ENCODE measurements around the gene OR2T34. TPM values are rescaled to one million over a fixed set of nuclear protein-coding genes. Genes with fewer than 3 reads are reported as not detected.
"Not testable (repeated sequence)": the region's sequence is repeated elsewhere in the genome, so short reads cannot be mapped to it uniquely, and the experiment has no call there.

The OR2T34 gene
- total RNA-seq, 2 experiments from 2014 or later: not detected

DNA sequence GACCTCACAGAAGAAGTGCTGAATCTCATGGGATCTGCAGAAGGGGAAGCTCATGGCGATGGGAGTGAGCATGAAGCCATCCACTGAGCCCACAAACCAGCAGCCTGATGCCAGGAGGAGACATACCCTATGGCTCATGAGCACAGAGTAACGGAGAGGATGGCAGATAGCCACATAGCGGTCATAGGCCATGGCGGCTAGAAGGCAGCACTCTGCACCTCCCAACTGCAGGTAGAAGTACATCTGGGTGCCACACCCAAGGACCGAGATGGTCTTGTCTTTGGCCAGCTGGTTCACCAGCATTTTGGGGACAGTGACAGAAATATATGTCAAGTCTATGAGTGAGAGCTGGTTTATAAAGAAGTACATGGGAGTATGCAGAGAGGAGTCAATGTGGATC lies 18.7 kb upstream of the OR2T34 start:
- no peaks in the 10 kb centered on the region for H3K36me3 Mint-ChIP-seq (ENCODE audit: low read depth)
- H3K4me3 Mint-ChIP-seq: no peak overlapping the region
- H3K4me1 Mint-ChIP-seq: peaks cover 6% of the 10 kb centered on the region
- no peak for ATAC-seq
- DNase-seq: no peak
- POLR2A ChIA-PET: no interaction called here
- intact Hi-C loops (cut with DNase I, micrococcal nuclease): no loop called here
- CTCF ChIA-PET: no interaction called here
- no peaks in the 10 kb centered on the region for H3K9me3 Mint-ChIP-seq (ENCODE audit: low read depth)
- no peaks in the 10 kb centered on the region for H3K27me3 Mint-ChIP-seq
- no peak overlapping the region for H3K27ac Mint-ChIP-seq

DNA sequence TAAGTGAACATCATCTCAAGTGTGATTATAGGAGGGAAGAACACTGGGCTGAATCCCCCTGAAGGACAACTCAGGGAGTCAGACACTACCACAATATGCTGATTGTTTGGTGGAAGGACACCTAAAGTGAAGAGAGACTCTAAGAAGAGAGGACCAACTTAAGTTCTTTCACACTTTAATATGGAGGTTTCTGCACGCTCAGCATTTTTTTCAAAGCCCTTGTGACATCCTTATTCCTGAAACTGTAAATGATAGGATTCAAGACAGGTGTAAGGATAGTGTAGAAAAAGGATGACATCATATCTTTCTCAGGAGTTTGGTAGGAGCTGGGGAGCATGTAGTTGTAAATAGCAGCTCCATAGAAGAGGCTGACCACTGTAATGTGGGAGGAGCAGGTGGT lies 18.1 kb upstream of the OR2T34 start:
- DNase-seq: no peak
- Mint-ChIP-seq H3K4me3 (no peak overlapping the region), H3K36me3 (ENCODE audit: low read depth) (no peaks in the 10 kb centered on the region), H3K9me3 (ENCODE audit: low read depth) (no peaks in the 10 kb centered on the region), H3K27me3 (no peaks in the 10 kb centered on the region), H3K4me1 (peaks cover 6% of the 10 kb centered on the region), H3K27ac (no peak overlapping the region)
- intact Hi-C loops (cut with DNase I, micrococcal nuclease): no loop called here
- CTCF ChIA-PET: no interaction called here
- ATAC-seq: no peak
- POLR2A ChIA-PET: no interaction called here

DNA sequence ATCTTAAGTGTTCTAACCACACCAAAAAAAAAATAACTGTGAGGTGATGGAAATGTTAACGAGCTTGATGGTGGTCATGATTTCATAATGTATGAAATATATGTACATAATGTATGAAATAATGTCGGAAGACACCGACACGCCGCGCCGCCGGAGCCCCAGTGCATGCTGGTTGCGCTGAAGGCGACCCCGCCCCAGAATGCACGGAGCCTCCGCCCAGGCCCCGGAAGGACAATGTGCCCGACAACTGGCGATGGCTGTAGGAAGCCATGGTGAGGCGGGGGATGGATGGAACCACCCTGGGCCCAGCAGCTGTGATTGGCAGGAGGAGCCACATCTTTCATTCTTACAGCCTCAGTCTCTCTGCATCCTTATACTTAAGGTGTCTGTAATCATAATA lies 15.5 kb upstream of the OR2T34 start:
- H3K27ac Mint-ChIP-seq: no peak overlapping the region
- ChIA-PET CTCF (no interaction called here), POLR2A (no interaction called here)
- H3K4me3 Mint-ChIP-seq: no peak overlapping the region
- H3K36me3 Mint-ChIP-seq (ENCODE audit: low read depth): no peaks in the 10 kb centered on the region
- intact Hi-C loops (cut with DNase I, micrococcal nuclease): no loop called here
- ATAC-seq (no peak), DNase-seq (no peak)
- no peaks in the 10 kb centered on the region for H3K4me1 Mint-ChIP-seq
- no peaks in the 10 kb centered on the region for H3K9me3 Mint-ChIP-seq (ENCODE audit: low read depth)
- H3K27me3 Mint-ChIP-seq: peaks cover 2% of the 10 kb centered on the region

DNA sequence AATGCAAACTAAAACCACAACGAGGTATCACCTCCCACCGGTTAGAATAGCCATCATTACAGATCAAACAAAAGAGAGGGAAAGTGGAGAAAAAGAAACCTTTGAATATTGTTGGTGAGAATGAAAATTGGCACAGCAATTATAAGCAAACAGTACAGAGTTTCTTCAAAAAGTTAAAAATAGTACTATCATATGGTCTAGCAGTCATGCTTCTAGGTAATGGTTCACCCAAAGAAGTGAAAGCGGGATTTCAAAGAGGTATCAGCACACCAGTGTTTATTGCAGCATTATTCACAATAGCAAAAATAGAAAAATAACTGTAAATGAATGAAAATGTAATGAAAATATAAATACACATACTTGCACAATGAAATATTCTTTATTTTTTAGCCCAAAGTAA lies 14.8 kb upstream of the OR2T34 start:
- DNase-seq (no peak), ATAC-seq (no peak)
- peaks cover 2% of the 10 kb centered on the region for H3K27me3 Mint-ChIP-seq
- H3K36me3 Mint-ChIP-seq (ENCODE audit: low read depth): no peaks in the 10 kb centered on the region
- H3K27ac Mint-ChIP-seq: no peak overlapping the region
- ChIA-PET CTCF (no interaction called here), POLR2A (no interaction called here)
- H3K4me1 Mint-ChIP-seq: no peaks in the 10 kb centered on the region
- intact Hi-C loops (cut with DNase I, micrococcal nuclease): no loop called here
- no peak overlapping the region for H3K4me3 Mint-ChIP-seq
- no peaks in the 10 kb centered on the region for H3K9me3 Mint-ChIP-seq (ENCODE audit: low read depth)

DNA sequence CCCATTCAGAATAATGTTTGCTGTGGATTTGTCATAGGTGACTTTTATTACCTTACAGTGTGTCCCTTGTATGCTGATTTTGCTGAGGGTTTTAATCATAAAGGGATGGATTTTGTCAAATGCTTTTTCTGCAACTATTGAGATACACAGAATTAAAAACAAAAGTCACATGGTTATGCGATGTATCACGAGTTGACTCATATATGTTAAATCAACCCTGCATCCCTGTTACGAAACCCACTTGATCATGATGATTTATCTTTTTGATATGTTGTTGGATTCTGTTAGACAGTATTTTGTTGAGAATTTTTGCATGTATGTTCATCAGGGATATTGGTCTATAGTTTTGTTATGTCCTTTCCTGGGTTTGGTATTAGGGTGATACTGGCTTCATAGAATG lies 10.7 kb upstream of the OR2T34 start:
- intact Hi-C loops (cut with DNase I, micrococcal nuclease): no loop called here
- ChIA-PET POLR2A (no interaction called here), CTCF (no interaction called here)
- Mint-ChIP-seq H3K27ac (no peak overlapping the region), H3K4me3 (no peak overlapping the region), H3K36me3 (ENCODE audit: low read depth) (no peaks in the 10 kb centered on the region), H3K4me1 (no peaks in the 10 kb centered on the region), H3K27me3 (peaks cover 2% of the 10 kb centered on the region), H3K9me3 (ENCODE audit: low read depth) (no peaks in the 10 kb centered on the region)
- no peak for DNase-seq
- no peak for ATAC-seq

DNA sequence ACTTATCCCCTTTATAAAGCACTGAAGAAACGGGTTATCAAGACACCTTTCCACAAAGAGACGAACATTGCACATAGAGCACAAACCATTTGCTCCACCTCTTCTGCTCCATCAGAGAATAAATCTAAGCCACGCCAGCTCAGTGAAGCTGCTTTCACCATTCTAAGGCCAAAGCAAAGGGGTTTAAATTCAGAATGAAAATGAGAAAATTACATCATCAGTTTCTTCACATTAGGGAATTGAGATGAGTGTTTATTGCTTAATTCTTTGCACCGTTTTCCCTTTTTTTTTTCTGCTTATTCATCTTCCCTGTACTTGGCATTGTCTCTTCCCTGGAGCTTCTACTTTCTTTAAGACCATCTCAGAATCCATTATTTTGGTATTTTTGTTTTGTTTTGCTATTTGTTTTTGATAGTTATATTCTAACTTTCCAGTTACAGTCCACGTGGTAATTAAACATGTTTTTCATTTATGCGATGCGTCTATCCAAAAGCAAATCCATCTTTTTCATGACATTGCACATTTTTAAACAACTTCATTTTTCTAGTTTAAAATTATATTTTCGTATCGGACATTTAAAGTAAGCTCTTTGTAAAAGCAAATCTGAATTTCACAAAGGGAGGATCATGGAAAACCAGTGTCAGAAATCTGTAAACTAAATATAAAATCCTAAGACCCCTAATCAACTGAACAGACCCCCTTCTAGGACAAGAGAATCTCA lies 1.9 kb upstream of the OR2T34 start:
- Mint-ChIP-seq H3K4me1 (peaks cover 5% of the 10 kb centered on the region), H3K4me3 (no peak overlapping the region), H3K9me3 (ENCODE audit: low read depth) (no peaks in the 10 kb centered on the region), H3K27me3 (no peaks in the 10 kb centered on the region), H3K27ac (no peak overlapping the region), H3K36me3 (ENCODE audit: low read depth) (no peaks in the 10 kb centered on the region)
- intact Hi-C loops (cut with DNase I, micrococcal nuclease): no loop called here
- CTCF ChIA-PET: no interaction called here
- peak; percentile 26 for ATAC-seq
- no peak for DNase-seq
- POLR2A ChIA-PET: no interaction called here

DNA sequence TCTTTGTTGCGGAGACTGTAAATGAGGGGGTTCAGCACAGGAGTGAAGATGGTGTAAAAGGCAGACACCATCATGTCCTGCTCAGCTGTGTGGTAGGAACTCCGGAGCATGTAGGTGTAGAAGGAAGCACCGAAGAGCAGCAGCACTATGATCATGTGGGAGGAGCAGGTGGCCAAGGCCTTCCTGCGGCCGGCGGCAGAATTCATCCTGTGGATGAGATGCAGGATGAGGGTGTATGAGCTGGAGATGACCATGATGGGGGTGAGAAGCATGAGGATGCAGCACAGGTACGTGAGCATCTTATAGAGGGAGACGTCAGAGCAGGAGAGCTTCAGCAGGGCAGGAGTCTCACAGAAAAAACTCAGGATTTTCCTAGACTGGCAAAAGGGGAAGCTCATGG lies 701 bp downstream of the OR2T34 start:
- H3K36me3 Mint-ChIP-seq (ENCODE audit: low read depth); H3K4me1 Mint-ChIP-seq; POLR2A ChIA-PET; ATAC-seq; H3K9me3 Mint-ChIP-seq (ENCODE audit: low read depth); intact Hi-C loops (cut with DNase I, micrococcal nuclease); H3K27me3 Mint-ChIP-seq; CTCF ChIA-PET; DNase-seq; H3K27ac Mint-ChIP-seq; H3K4me3 Mint-ChIP-seq: not testable (repeated sequence)

DNA sequence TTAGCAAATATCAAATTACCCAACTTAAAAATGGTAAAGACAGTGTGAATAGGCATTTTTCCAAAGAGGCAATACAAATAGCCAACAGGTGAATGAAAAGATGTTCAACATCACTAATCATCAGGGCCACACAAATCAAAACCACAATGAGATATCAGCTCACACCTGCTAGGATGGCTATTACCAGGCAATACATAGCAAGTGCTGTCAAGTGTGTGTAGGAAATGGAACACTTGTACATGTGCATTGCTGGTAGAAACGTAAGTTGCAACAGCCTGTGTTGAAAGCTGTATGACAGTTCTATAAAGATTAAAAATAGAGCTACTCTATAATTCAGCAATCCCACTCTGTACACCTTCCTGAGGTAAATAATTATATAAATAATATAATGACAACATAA lies 2.5 kb downstream of the OR2T34 start:
- ATAC-seq; DNase-seq; CTCF ChIA-PET; H3K4me3 Mint-ChIP-seq; intact Hi-C loops (cut with DNase I, micrococcal nuclease); H3K4me1 Mint-ChIP-seq; POLR2A ChIA-PET; H3K36me3 Mint-ChIP-seq (ENCODE audit: low read depth); H3K9me3 Mint-ChIP-seq (ENCODE audit: low read depth); H3K27ac Mint-ChIP-seq; H3K27me3 Mint-ChIP-seq: not testable (repeated sequence)

DNA sequence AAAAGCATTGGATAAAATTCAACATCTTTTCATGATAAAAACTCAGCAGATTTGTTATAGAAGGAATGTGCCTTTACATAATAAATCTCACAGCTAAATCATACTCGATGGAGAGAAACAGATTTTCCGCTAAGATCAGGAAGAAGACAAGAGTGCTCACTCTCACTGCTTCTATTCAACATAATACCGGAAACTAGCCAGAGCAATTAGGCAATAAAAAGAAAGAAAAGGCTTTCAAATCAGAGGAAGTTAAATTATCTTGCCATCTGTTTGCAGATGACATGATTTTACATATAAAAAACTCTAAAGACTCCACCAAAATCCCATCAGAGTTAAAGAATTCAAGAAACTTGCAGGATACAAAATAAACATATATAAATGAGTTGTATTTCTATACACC lies 3.7 kb downstream of the OR2T34 start:
- H3K9me3 Mint-ChIP-seq (ENCODE audit: low read depth); CTCF ChIA-PET; H3K36me3 Mint-ChIP-seq (ENCODE audit: low read depth); POLR2A ChIA-PET; H3K4me1 Mint-ChIP-seq; H3K4me3 Mint-ChIP-seq; DNase-seq; H3K27me3 Mint-ChIP-seq; H3K27ac Mint-ChIP-seq; intact Hi-C loops (cut with DNase I, micrococcal nuclease); ATAC-seq: not testable (repeated sequence)

DNA sequence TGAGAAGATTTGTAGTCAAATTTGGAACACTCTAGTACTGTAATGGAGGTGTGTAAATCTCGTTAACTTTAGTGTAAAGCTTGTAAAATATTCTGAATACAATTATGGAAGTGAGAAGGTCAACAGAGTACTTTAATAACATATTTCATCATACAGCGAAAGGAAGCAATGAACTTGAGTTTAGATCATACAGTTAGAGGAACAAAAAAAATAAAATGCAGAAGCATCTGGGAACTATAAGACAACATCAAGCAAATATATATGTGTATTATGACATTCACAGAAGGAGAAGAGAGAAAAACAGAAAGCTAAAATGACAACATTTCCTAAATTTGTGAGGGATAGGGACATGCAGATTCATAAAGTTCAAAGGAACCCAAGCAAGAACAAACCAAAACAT lies 5.5 kb downstream of the OR2T34 start:
- intact Hi-C loops (cut with DNase I, micrococcal nuclease); POLR2A ChIA-PET; H3K4me1 Mint-ChIP-seq; DNase-seq; H3K27me3 Mint-ChIP-seq; H3K27ac Mint-ChIP-seq; H3K36me3 Mint-ChIP-seq (ENCODE audit: low read depth); CTCF ChIA-PET; H3K4me3 Mint-ChIP-seq; H3K9me3 Mint-ChIP-seq (ENCODE audit: low read depth); ATAC-seq: not testable (repeated sequence)

DNA sequence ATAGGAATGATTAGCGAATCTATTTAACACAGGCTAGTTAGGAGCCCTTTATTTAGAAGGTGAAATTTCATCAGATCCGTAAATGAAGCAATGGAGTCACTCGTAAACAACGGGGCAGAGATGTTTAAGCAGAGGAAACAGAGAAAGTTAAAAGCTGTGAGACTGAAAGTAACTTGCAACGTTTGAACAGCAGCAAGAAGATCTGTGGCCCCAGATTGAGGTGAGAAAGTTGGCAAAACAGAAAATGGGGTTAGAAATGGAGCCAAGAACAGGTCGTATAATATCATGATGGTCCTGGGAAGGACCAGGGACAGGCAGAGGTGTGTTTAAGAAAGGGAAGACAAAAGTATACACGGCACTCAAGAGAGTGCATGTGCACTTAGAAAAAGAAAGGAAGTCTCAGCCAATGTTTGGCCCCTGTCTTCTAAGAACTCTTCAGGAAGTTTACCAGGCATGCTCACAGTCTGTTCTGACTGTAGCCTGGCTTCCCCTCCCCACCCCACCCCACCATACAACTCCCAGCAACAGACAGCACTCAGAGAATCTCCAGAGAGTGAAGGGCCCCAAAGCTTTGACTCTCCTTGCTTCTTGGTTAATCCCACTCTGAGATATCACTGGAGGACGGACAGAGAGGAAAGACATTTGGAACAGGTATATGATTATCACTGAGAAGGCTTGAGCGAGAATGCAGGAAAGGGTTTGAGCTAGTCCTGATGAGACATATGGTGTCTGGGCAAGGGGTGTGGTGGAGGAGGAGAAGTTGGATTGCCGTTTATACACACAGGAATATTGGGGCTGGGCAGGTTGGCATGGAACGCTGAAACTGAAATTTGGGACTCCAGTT lies 8.8 kb downstream of the OR2T34 start:
- POLR2A ChIA-PET: not testable (repeated sequence)
- DNase-seq: peak; percentile 8

DNA sequence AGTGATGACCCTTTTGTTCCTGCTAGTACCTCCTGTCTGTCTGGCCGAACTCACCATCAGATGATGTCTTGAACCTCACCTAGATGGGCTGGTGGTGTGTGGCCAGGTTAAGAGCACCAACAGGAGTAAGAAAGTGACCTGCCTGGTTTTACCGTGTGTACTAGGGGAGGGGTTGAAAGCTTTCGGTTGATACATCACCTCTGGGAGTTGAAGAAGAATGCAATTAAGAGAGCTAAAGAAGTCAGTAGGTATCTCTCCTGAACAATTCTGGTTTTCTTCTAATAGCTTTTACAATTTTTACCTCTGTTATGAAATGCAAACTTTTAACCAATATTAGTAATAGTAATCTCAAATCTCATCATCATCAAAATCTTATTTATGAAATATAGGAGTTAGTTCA lies 11.9 kb downstream of the OR2T34 start, which contains the start of gene OR2T29:
TSS of gene OR2T29 (minus strand) at position 101 of the 400 bp plus-strand sequence. CDS start 3,281 bp downstream, outside the sequence.
- CTCF ChIA-PET; intact Hi-C loops (cut with DNase I, micrococcal nuclease); H3K27ac Mint-ChIP-seq; POLR2A ChIA-PET; DNase-seq; ATAC-seq; H3K27me3 Mint-ChIP-seq; H3K9me3 Mint-ChIP-seq (ENCODE audit: low read depth); H3K36me3 Mint-ChIP-seq (ENCODE audit: low read depth); H3K4me3 Mint-ChIP-seq; H3K4me1 Mint-ChIP-seq: not testable (repeated sequence)

More for the DNA sequence above, 8.8 kb downstream of the OR2T34 start:
- H3K36me3 Mint-ChIP-seq (ENCODE audit: low read depth); intact Hi-C loops (cut with DNase I, micrococcal nuclease); H3K27me3 Mint-ChIP-seq; H3K9me3 Mint-ChIP-seq (ENCODE audit: low read depth); CTCF ChIA-PET; H3K4me1 Mint-ChIP-seq: not testable (repeated sequence)
- H3K27ac Mint-ChIP-seq: peak overlapping the region; percentile 97
- H3K4me3 Mint-ChIP-seq: peak overlapping the region; percentile 67
- peak; percentile 90 for ATAC-seq
